Activated effector memory CD4-positive, alpha-beta T cell treated with Interleukin-2 at 50 U/mL for 16 hours (primary cell): ENCODE data around the gene BPIFB2.

Source experiments
- DNase-seq: peaks from one replicate; pipeline ENCODE4 v3.0.0-alpha.2; 2020

The BPIFB2 gene

DNA sequence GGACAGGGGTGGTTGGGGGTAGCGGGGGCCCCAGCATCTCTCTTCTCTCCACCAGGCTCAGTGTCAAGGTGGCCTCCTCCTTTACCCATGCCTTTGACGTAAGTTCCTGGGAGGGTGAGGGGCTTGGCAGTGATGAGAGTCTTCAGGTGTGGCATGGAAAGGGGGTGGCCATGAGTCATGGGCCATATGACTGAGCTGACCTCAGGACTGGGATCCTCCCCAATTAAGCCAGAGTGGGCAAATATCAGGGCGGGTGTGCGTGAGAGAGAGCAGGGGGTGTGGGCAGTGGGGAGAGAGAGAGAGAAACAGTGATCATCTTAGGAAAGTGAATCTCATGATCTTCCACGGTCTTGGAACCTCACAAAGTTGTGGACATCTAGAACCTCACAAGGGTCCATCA, 63.7 kb downstream of the BPIFB2 start:
- no peak for DNase-seq

DNA sequence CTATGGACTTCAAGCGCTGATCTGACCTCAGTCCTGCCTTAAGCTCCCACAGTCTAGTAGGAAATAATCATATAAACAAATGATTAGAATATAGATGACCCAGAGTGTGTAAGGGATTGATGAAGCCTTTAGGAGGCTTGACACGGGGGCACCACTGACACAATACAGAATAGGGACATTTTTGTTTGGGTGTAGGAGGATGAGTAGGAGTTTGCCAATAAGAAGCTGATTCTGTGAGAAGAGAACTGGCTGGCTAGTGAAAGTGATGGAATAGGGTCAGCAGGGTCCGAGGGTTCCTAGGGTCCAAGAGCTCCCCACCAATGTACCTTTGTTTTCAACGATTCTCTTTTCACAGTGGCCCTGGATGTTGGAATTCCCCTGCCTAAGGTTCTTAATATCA, 64.9 kb downstream of the BPIFB2 start:
- DNase-seq = no peak

DNA sequence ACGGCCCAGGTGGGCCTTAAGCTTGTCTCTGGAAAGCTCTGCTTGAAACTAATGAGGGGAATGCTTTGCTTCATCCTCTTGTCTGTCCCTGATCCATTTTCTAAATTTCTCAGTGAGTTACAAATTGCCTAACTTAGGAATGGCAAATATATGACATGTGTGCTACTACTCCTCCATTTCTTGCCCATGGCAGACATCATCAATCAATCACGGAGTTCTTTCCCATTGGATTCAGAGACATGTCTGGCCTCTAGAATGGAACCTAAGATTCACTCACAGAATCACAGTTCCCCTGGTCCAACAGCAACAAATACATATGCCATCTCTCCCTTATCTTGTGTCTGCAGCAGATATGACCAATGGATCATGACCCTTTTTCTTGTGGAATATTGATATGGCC, 65.3 kb downstream of the BPIFB2 start:
- DNase-seq = no peak
